Measurements from ENCODE around the gene GAST.

- TF ChIP-seq CTCF (conservative IDR thresholded peaks at IDR 0.05; ENCODE audit: low read depth, low read length) (no peak), EZH2 (IDR thresholded peaks at IDR 0.05; ENCODE audit: low read length, unreplicated experiment) (no peak), EZH2phosphoT487 (IDR thresholded peaks at IDR 0.05; ENCODE audit: borderline replicate concordance, low read length) (no peak)
Observed at GRCh38 chr17:41688641-41689496, 23.3 kb upstream of the GAST start, which contains the start of gene EIF1.
